H1 (cell line): ENCODE measurements around the gene GATB. TPM values are rescaled to one million over a fixed set of nuclear protein-coding genes. Genes with fewer than 3 reads are reported as not detected.

ENCODE experiments used
- CTCF ChIA-PET: fragments of 300-600 bp; sonication (Branson Sonifier 250); formaldehyde crosslinking; loops from one replicate; lab custom pipeline; 2021; ENCODE audit not compliant: partially characterized antibody; lab: Charles Lee
- POLR2A ChIA-PET: fragments of 300-600 bp; sonication (Branson Sonifier 250); formaldehyde crosslinking; loops from one replicate; lab custom pipeline; 2021; ENCODE audit warnings: inconsistent platforms; ENCODE audit not compliant: partially characterized antibody; lab: Charles Lee
- DNase-seq, 2 experiments: peaks; one replicate each; pipeline versions ENCODE4 v3.0.0 to v3.0.0-alpha.2; 2010 to 2022; ENCODE audit warnings: low spot score in 2 of 2, low read depth in 1 of 2, mixed read lengths in 1 of 2
- FAIRE-seq: peaks from 2 replicates; lab custom pipeline; 2011; peaks lifted over from hg19 to GRCh38; lab: Jason Lieb, UNC
- H2AFZ ChIP-seq: 2 replicates; pipeline ENCODE4 v1.8.1; 2012; ENCODE audit warnings: low read length, inconsistent platforms
- H2AK5ac ChIP-seq: 2 replicates; pipeline ENCODE4 v1.6.1; 2013; ENCODE audit warnings: low read depth, low read length
- H2BK120ac ChIP-seq: replicated peaks from 2 replicates; pipeline ENCODE3; 2013; ENCODE audit warnings: low read depth, low read length, inconsistent platforms
- H2BK12ac ChIP-seq: 2 replicates; pipeline ENCODE4 v1.6.1; 2013; ENCODE audit warnings: low read depth, low read length
- H2BK15ac ChIP-seq: 2 replicates; pipeline ENCODE4 v1.6.1; 2013; ENCODE audit warnings: low read length
- H2BK20ac ChIP-seq: 2 replicates; pipeline ENCODE4 v1.6.1; 2013; ENCODE audit warnings: low read length
- H2BK5ac ChIP-seq: 2 replicates; pipeline ENCODE4 v1.6.1; 2013; ENCODE audit warnings: low read depth, low read length
- H3K14ac ChIP-seq: 2 replicates; pipeline ENCODE4 v1.6.1; 2013; ENCODE audit warnings: inconsistent platforms; ENCODE audit not compliant: insufficient read length
- H3K18ac ChIP-seq: 2 replicates; pipeline ENCODE4 v1.6.1; 2013; ENCODE audit warnings: low read length; ENCODE audit errors: extremely low read depth
- H3K23ac ChIP-seq: 2 replicates; pipeline ENCODE4 v1.6.1; 2013; ENCODE audit warnings: inconsistent platforms; ENCODE audit not compliant: insufficient read length
- H3K23me2 ChIP-seq: 2 replicates; pipeline ENCODE4 v1.6.1; 2013; ENCODE audit warnings: low read depth, low read length
- H3K27ac ChIP-seq: 2 replicates; pipeline ENCODE4 v1.6.1; 2011; ENCODE audit warnings: low read depth, low read length, inconsistent platforms
- H3K27me3 ChIP-seq, 4 experiments: replicated peaks in 1 of 4; 1 replicate in 1 of 4; 2 replicates in 3 of 4; pipeline versions ENCODE4 v1.6.1 to v1.8.1; 2011 to 2013; ENCODE audit warnings: low read length in 3 of 4, mild to moderate bottlenecking in 3 of 4, inconsistent platforms in 2 of 4, mixed read lengths in 2 of 4, moderate library complexity in 1 of 4; ENCODE audit not compliant: control insufficient read depth in 3 of 4, insufficient read depth in 3 of 4; ENCODE audit errors: extremely low read depth in 1 of 4
- H3K36me3 ChIP-seq, 4 experiments: 2 replicates each; pipeline versions ENCODE4 v1.6.1 to v1.8.1; 2011 to 2013; ENCODE audit warnings: mild to moderate bottlenecking in 4 of 4, low read length in 3 of 4, moderate library complexity in 2 of 4, control low read depth in 1 of 4, inconsistent platforms in 1 of 4; ENCODE audit not compliant: insufficient read depth in 4 of 4, control insufficient read depth in 2 of 4
- H3K4ac ChIP-seq: replicated peaks from 2 replicates; pipeline ENCODE3; 2013; ENCODE audit warnings: low read length, low read depth, mixed read lengths, inconsistent platforms; ENCODE audit not compliant: insufficient read length
- H3K4me1 ChIP-seq, 4 experiments: replicated peaks in 1 of 4; 1 replicate in 1 of 4; 2 replicates in 3 of 4; pipeline versions ENCODE4 v1.6.1 to v1.8.1; 2011 to 2013; ENCODE audit warnings: low read length in 3 of 4, inconsistent platforms in 2 of 4, mixed read lengths in 1 of 4; ENCODE audit not compliant: insufficient read depth in 4 of 4, control insufficient read depth in 3 of 4
- H3K4me2 ChIP-seq, 2 experiments: 2 replicates each; pipeline versions ENCODE4 v1.6.1 to v1.8.1; 2011 to 2013; ENCODE audit warnings: low read depth in 2 of 2, low read length in 2 of 2, control low read depth in 1 of 2, inconsistent platforms in 1 of 2, mild to moderate bottlenecking in 1 of 2; ENCODE audit not compliant: insufficient read depth in 1 of 2
- H3K4me3 ChIP-seq, 4 experiments: fragments of 200-600, 300-600 bp in 1 of 4; sonication (generic), shearing (Covaris generic), sonication (Bioruptor Twin) in 1 of 4; 2 replicates each; pipeline versions ENCODE4 v1.5.1 to v1.8.1; 2011 to 2016; ENCODE audit warnings: low read length in 4 of 4, low read depth in 3 of 4, control low read depth in 2 of 4, inconsistent platforms in 2 of 4, mild to moderate bottlenecking in 2 of 4, mixed read lengths in 1 of 4, moderate library complexity in 1 of 4; ENCODE audit not compliant: insufficient read depth in 2 of 4; ENCODE audit errors: extremely low read depth in 1 of 4
- H3K56ac ChIP-seq: replicated peaks from 2 replicates; pipeline ENCODE3; 2013; ENCODE audit warnings: low read depth, mild to moderate bottlenecking, mixed read lengths, low read length, inconsistent platforms; ENCODE audit not compliant: insufficient read length
- H3K79me1 ChIP-seq: 2 replicates; pipeline ENCODE4 v1.6.1; 2013; ENCODE audit warnings: low read depth, low read length, control low read depth
- H3K79me2 ChIP-seq, 2 experiments: 2 replicates each; pipeline versions ENCODE4 v1.6.1 to v1.8.1; 2012 to 2013; ENCODE audit warnings: low read length in 2 of 2, mild to moderate bottlenecking in 2 of 2, inconsistent platforms in 1 of 2; ENCODE audit not compliant: insufficient read depth in 2 of 2, control insufficient read depth in 1 of 2
- H3K9ac ChIP-seq, 4 experiments: replicated peaks in 1 of 4; 1 replicate in 1 of 4; 2 replicates in 3 of 4; pipeline versions ENCODE4 v1.6.1 to v1.8.1; 2011 to 2013; ENCODE audit warnings: low read depth in 3 of 4, low read length in 3 of 4, control low read depth in 2 of 4, mild to moderate bottlenecking in 2 of 4, moderate library complexity in 2 of 4, inconsistent platforms in 1 of 4; ENCODE audit errors: extremely low read depth in 1 of 4
- H3K9me3 ChIP-seq, 2 experiments: 2 replicates each; pipeline versions ENCODE4 v1.6.1 to v1.8.1; 2012 to 2013; ENCODE audit warnings: mild to moderate bottlenecking in 2 of 2, moderate library complexity in 2 of 2, control low read depth in 1 of 2, inconsistent platforms in 1 of 2, low read depth in 1 of 2, low read length in 1 of 2, mixed read lengths in 1 of 2; ENCODE audit not compliant: insufficient read depth in 2 of 2
- H4K20me1 ChIP-seq, 2 experiments: replicated peaks in 1 of 2; 2 replicates each; pipeline versions ENCODE3 to v1.8.1; 2011 to 2013; ENCODE audit warnings: inconsistent platforms in 2 of 2, low read length in 2 of 2, mild to moderate bottlenecking in 1 of 2; ENCODE audit not compliant: insufficient read depth in 2 of 2, control insufficient read depth in 1 of 2
- H4K5ac ChIP-seq: 2 replicates; pipeline ENCODE4 v1.6.1; 2013; ENCODE audit warnings: low read length, low read depth, mixed read lengths, inconsistent platforms; ENCODE audit not compliant: insufficient read length
- H4K8ac ChIP-seq: 2 replicates; pipeline ENCODE4 v1.8.0; 2013; ENCODE audit warnings: mild to moderate bottlenecking, moderate library complexity, low read length, inconsistent platforms; ENCODE audit not compliant: insufficient read depth; ENCODE audit errors: extremely low read depth
- H4K91ac ChIP-seq: replicated peaks from 2 replicates; pipeline ENCODE3; 2013; ENCODE audit warnings: low read length, mixed read lengths, inconsistent platforms; ENCODE audit not compliant: insufficient read length
- CEBPB ChIP-seq: IDR thresholded peaks from 2 replicates; pipeline ENCODE4 v1.6.1; 2012; ENCODE audit warnings: low read depth, low read length
- JUND ChIP-seq: IDR thresholded peaks from 2 replicates; pipeline ENCODE4 v1.6.1; 2011; ENCODE audit warnings: mild to moderate bottlenecking, improper control_type of control experiment, low read length
- TAF1 ChIP-seq: IDR thresholded peaks from 2 replicates; pipeline ENCODE4 v1.6.1; 2011; ENCODE audit warnings: mild to moderate bottlenecking, low read depth, low read length
- YY1 ChIP-seq: IDR thresholded peaks from 2 replicates; pipeline ENCODE4 v1.6.1; 2011; ENCODE audit warnings: low read depth, mild to moderate bottlenecking, low read length
- WGBS, 2 experiments: shearing (Covaris generic) in 1 of 2; methylation state at CpG; one replicate each; pipeline versions ENCODE4 v1.1.6 to v1.1.7; 2013 to 2015; ENCODE audit warnings: low lambda C conversion rate in 2 of 2, mixed read lengths in 2 of 2, inconsistent platforms in 1 of 2, low coverage in 1 of 2, missing lambda C conversion rate in 1 of 2; ENCODE audit not compliant: insufficient replicate concordance in 2 of 2, insufficient coverage in 1 of 2, insufficient read length in 1 of 2; ENCODE audit errors: extremely low coverage in 1 of 2, missing lambda C conversion rate in 1 of 2; 5-methylcytosine and 5-hydroxymethylcytosine counted together
- polyA plus RNA-seq, 7 experiments: library from polyadenylated mRNA; depleted of rRNA in 3 of 7; stranded (reverse) in 5 of 7; unstranded in 2 of 7; fragments of >200 nt in 5 of 7; fragments of 200-250 nt in 2 of 7; gene quantifications; 1 replicate in 5 of 7; 2 replicates in 1 of 7; 4 replicates in 1 of 7; pipeline versions ENCODE4 v1.2.1 to v1.2.3, GENCODE V29; 2011 to 2013; ENCODE audit warnings: missing spikeins in 2 of 7, mixed read lengths in 2 of 7
- total RNA-seq: library from RNA; stranded (reverse); fragmentation: NEBNext Ultra II Directional; extraction: Animal tissue kit (Norgen Biotek cat#: 25700); gene quantifications from 2 replicates; pipeline ENCODE4 v1.2.1, GENCODE V29; 2021

GATB gene
- total and polyA plus RNA-seq, 2 of the 8 experiments (the other 6 are each of a cell fraction or from before 2014, with no cell fraction given), result 15.3 to 18.0 TPM

- Histone ChIP-seq H3K27ac (no peak overlapping the region), H3K18ac (no peak overlapping the region), H3K36me3 (peaks cover 0 to 3% (median under 1%) of the 10 kb centered on the region in 4 experiments; a peak in 3 of 8 replicates), H4K5ac (no peak overlapping the region), H3K4me3 (no peak overlapping the region), H3K56ac (no peak overlapping the region), H4K8ac (no peak overlapping the region), H4K91ac (no peak overlapping the region), H2BK5ac (no peak overlapping the region), H3K4me1 (peaks cover 0 to 12% (median 6%) of the 10 kb centered on the region in 4 experiments; a peak in 3 of 7 replicates), H3K23ac (no peak overlapping the region), H3K23me2 (no peaks in the 10 kb centered on the region), H2BK20ac (no peak overlapping the region), H3K79me1 (no peaks in the 10 kb centered on the region), H3K4me2 (no peak overlapping the region), H2AFZ (no peak overlapping the region), H2BK120ac (no peak overlapping the region), H3K4ac (no peak overlapping the region), H3K9me3 (no peaks in the 10 kb centered on the region), H3K27me3 (no peaks in the 10 kb centered on the region), H2AK5ac (no peak overlapping the region), H3K79me2 (peaks cover 0 to 5% of the 10 kb centered on the region in 2 experiments; a peak in 1 of 4 replicates), H2BK12ac (no peak overlapping the region), H3K9ac (no peak overlapping the region), H3K14ac (no peak overlapping the region), H4K20me1 (peaks cover 0 to 2% of the 10 kb centered on the region in 2 experiments), H2BK15ac (no peak overlapping the region)
- ChIA-PET POLR2A (no interaction called here), CTCF (interaction anchor here (0.7 to 6.4 kb wide), 7 partner anchors 14 to 530 kb away, joined by 3 to 32 read pairs (median 3); no protein-coding TSS in a partner anchor)
- WGBS, 2 experiments, result 68% methylated on average over 3 of the region's 3 CpGs; no CpG with 5 or more reads in 1 of the 2 experiments
- DNase-seq (no peak), FAIRE-seq (no peak)
- TF ChIP-seq JUND, result no peak
- TF ChIP-seq YY1, result no peak
- TF ChIP-seq CEBPB, result no peak
- TF ChIP-seq TAF1, result no peak
These were observed 134.1 kb downstream of the GATB start for GRCh38 chr4:151626751-151627150.
